Fibroblast of skin of right biceps (primary cell): ENCODE measurements around the gene KLHL10.
"Not testable (repeated sequence)": the region's sequence is repeated elsewhere in the genome, so short reads cannot be mapped to it uniquely, and the experiment has no call there.

Experiments
- DNase-seq: peaks from one replicate; pipeline ENCODE4 v3.0.0-alpha.2; 2013

KLHL10 gene

GRCh38 chr17:41860254-41860931, 22.8 kb downstream of the KLHL10 start:
- no peak for DNase-seq

GRCh38 chr17:41863074-41863848, 25.6 kb downstream of the KLHL10 start:
- DNase-seq = no peak

GRCh38 chr17:41864498-41864835, 26.8 kb downstream of the KLHL10 start:
- DNase-seq = no peak

GRCh38 chr17:41864836-41865595, 27.4 kb downstream of the KLHL10 start, which contains the start of gene KLHL11:
Gene KLHL11, minus strand, starts transcription at chr17:41865423. Its CDS starts 53 bp downstream, at chr17:41865370.
- peak; percentile 90 for DNase-seq

GRCh38 chr17:41865596-41865893, 27.9 kb downstream of the KLHL10 start:
- DNase-seq = no peak

- DNase-seq = no peak
These were observed 30.9 kb downstream of the KLHL10 start for GRCh38 chr17:41868568-41868967.

GRCh38 chr17:41869426-41869825, 31.8 kb downstream of the KLHL10 start:
- no peak for DNase-seq

GRCh38 chr17:41870097-41870496, 32.5 kb downstream of the KLHL10 start:
- DNase-seq = no peak

- DNase-seq = peak; percentile 10
These were observed 33.0 kb downstream of the KLHL10 start for GRCh38 chr17:41870627-41871026.

GRCh38 chr17:41871789-41872188, 34.2 kb downstream of the KLHL10 start:
- DNase-seq = no peak

- no peak for DNase-seq
These were observed 36.1 kb downstream of the KLHL10 start for GRCh38 chr17:41873559-41874292.

- not testable (repeated sequence) for DNase-seq
These were observed 36.7 kb downstream of the KLHL10 start for GRCh38 chr17:41874293-41874670.

GRCh38 chr17:41880130-41880529, 42.5 kb downstream of the KLHL10 start:
- no peak for DNase-seq

- no peak for DNase-seq
These were observed 45.1 kb downstream of the KLHL10 start for GRCh38 chr17:41882756-41883155.

- DNase-seq = no peak
These were observed 48.1 kb downstream of the KLHL10 start for GRCh38 chr17:41885733-41886132.

GRCh38 chr17:41888332-41888965, 50.8 kb downstream of the KLHL10 start:
- DNase-seq = no peak

GRCh38 chr17:41891135-41892020, 53.8 kb downstream of the KLHL10 start:
- no peak for DNase-seq

GRCh38 chr17:41892021-41892376, 54.4 kb downstream of the KLHL10 start:
- DNase-seq = no peak

- DNase-seq = no peak
These were observed 55.8 kb downstream of the KLHL10 start for GRCh38 chr17:41893384-41893783.

GRCh38 chr17:41894791-41895331, 57.2 kb downstream of the KLHL10 start:
- peak; percentile 92 for DNase-seq

- DNase-seq = peak; percentile 25
These were observed 58.0 kb downstream of the KLHL10 start for GRCh38 chr17:41895617-41896016.
